ENCODE measurements around the gene IKZF5.

Gene IKZF5

GRCh38 chr10:122974023-122974422 lies 34.6 kb downstream of the IKZF5 start:
- TF ChIP-seq TAF1 (IDR thresholded peaks at IDR 0.05; ENCODE audit: borderline replicate concordance, low read depth, low read length) (no peak), POLR2AphosphoS5 (IDR thresholded peaks at IDR 0.05; ENCODE audit: low read depth, low read length) (no peak), POLR2A (IDR thresholded peaks at IDR 0.05; ENCODE audit: low read depth, low read length) (no peak)
- FAIRE-seq (no peak), DNase-seq (ENCODE audit: insufficient read length) (no peak)

- no peak for TF ChIP-seq TAF1 (IDR thresholded peaks at IDR 0.05; ENCODE audit: borderline replicate concordance, low read depth, low read length)
- no peak for TF ChIP-seq POLR2A (IDR thresholded peaks at IDR 0.05; ENCODE audit: low read depth, low read length)
- TF ChIP-seq POLR2AphosphoS5 (IDR thresholded peaks at IDR 0.05; ENCODE audit: low read depth, low read length), result no peak
- DNase-seq (ENCODE audit: insufficient read length) (no peak), FAIRE-seq (no peak)
Observed at GRCh38 chr10:122968698-122969097, 39.9 kb downstream of the IKZF5 start.

- FAIRE-seq (no peak), DNase-seq (ENCODE audit: insufficient read length) (no peak)
- no peak for TF ChIP-seq POLR2A (IDR thresholded peaks at IDR 0.05; ENCODE audit: low read depth, low read length)
- TF ChIP-seq POLR2AphosphoS5 (IDR thresholded peaks at IDR 0.05; ENCODE audit: low read depth, low read length), result no peak
- no peak for TF ChIP-seq TAF1 (IDR thresholded peaks at IDR 0.05; ENCODE audit: borderline replicate concordance, low read depth, low read length)
Observed at GRCh38 chr10:122966879-122967278, 41.7 kb downstream of the IKZF5 start.

GRCh38 chr10:122962405-122962804 lies 46.2 kb downstream of the IKZF5 start:
- FAIRE-seq, result no peak
- DNase-seq (ENCODE audit: insufficient read length), result no peak
- TF ChIP-seq TAF1 (IDR thresholded peaks at IDR 0.05; ENCODE audit: borderline replicate concordance, low read depth, low read length) (no peak), POLR2AphosphoS5 (IDR thresholded peaks at IDR 0.05; ENCODE audit: low read depth, low read length) (no peak), POLR2A (IDR thresholded peaks at IDR 0.05; ENCODE audit: low read depth, low read length) (no peak)

GRCh38 chr10:122957474-122957873 lies 51.1 kb downstream of the IKZF5 start:
- TF ChIP-seq POLR2AphosphoS5 (IDR thresholded peaks at IDR 0.05; ENCODE audit: low read depth, low read length), result no peak
- no peak for TF ChIP-seq TAF1 (IDR thresholded peaks at IDR 0.05; ENCODE audit: borderline replicate concordance, low read depth, low read length)
- TF ChIP-seq POLR2A (IDR thresholded peaks at IDR 0.05; ENCODE audit: low read depth, low read length), result no peak
- no peak for DNase-seq (ENCODE audit: insufficient read length)
- FAIRE-seq, result no peak

GRCh38 chr10:122955892-122956291 lies 52.7 kb downstream of the IKZF5 start:
- FAIRE-seq (no peak), DNase-seq (ENCODE audit: insufficient read length) (no peak)
- TF ChIP-seq TAF1 (IDR thresholded peaks at IDR 0.05; ENCODE audit: borderline replicate concordance, low read depth, low read length), result no peak
- no peak for TF ChIP-seq POLR2A (IDR thresholded peaks at IDR 0.05; ENCODE audit: low read depth, low read length)
- TF ChIP-seq POLR2AphosphoS5 (IDR thresholded peaks at IDR 0.05; ENCODE audit: low read depth, low read length), result no peak

- FAIRE-seq (no peak), DNase-seq (ENCODE audit: insufficient read length) (no peak)
- no peak for TF ChIP-seq POLR2AphosphoS5 (IDR thresholded peaks at IDR 0.05; ENCODE audit: low read depth, low read length)
- TF ChIP-seq POLR2A (IDR thresholded peaks at IDR 0.05; ENCODE audit: low read depth, low read length), result no peak
- TF ChIP-seq TAF1 (IDR thresholded peaks at IDR 0.05; ENCODE audit: borderline replicate concordance, low read depth, low read length), result no peak
Observed at GRCh38 chr10:122954731-122955050, 53.9 kb downstream of the IKZF5 start.

GRCh38 chr10:122953902-122954730 lies 54.5 kb downstream of the IKZF5 start, which contains the start of gene C10orf88:
Gene C10orf88 (minus strand): TSS chr10:122954227. CDS start chr10:122954178, 49 bp downstream.
- FAIRE-seq (peak; percentile 99), DNase-seq (ENCODE audit: insufficient read length) (peak; percentile 88)
- TF ChIP-seq TAF1 (IDR thresholded peaks at IDR 0.05; ENCODE audit: borderline replicate concordance, low read depth, low read length) (peak; percentile 84), POLR2AphosphoS5 (IDR thresholded peaks at IDR 0.05; ENCODE audit: low read depth, low read length) (peak; percentile 47; the same call in 1 of the 2 replicates), POLR2A (IDR thresholded peaks at IDR 0.05; ENCODE audit: low read depth, low read length) (peak; percentile 66; the same call in 1 of the 2 replicates)

GRCh38 chr10:122949296-122949695 lies 59.3 kb downstream of the IKZF5 start:
- TF ChIP-seq TAF1 (IDR thresholded peaks at IDR 0.05; ENCODE audit: borderline replicate concordance, low read depth, low read length), result no peak
- TF ChIP-seq POLR2A (IDR thresholded peaks at IDR 0.05; ENCODE audit: low read depth, low read length), result no peak
- no peak for TF ChIP-seq POLR2AphosphoS5 (IDR thresholded peaks at IDR 0.05; ENCODE audit: low read depth, low read length)
- no peak for DNase-seq (ENCODE audit: insufficient read length)
- no peak for FAIRE-seq
